Esophagus muscularis mucosa (tissue), 4 donors: ENCODE results near the gene HCFC2. TPM values are rescaled to one million over a fixed set of nuclear protein-coding genes. Genes with fewer than 3 reads are reported as not detected.

Source experiments
- DNase-seq: peaks from one replicate; pipeline ENCODE4 v3.0.0-alpha.2; 2017; ENCODE audit errors: extremely low spot score
- H3K27ac ChIP-seq, 4 donors: fragments of 200-600 bp; sonication (generic); replicated peaks in 1 of 4; 1 replicate in 3 of 4; 2 replicates in 1 of 4; pipeline ENCODE4 v1.5.1; 2016 to 2019; ENCODE audit warnings: mild to moderate bottlenecking in 1 of 4
- H3K27me3 ChIP-seq, 4 donors: fragments of 200-600 bp; sonication (generic); one replicate each; pipeline versions ENCODE4 v1.5.1 to v1.6.0; 2016 to 2019
- H3K36me3 ChIP-seq, 4 donors: fragments of 200-600 bp; sonication (generic); one replicate each; pipeline ENCODE4 v1.5.1; 2016 to 2019
- H3K4me1 ChIP-seq, 4 donors: fragments of 200-600 bp; sonication (generic); one replicate each; pipeline ENCODE4 v1.5.1; 2016 to 2019
- H3K4me3 ChIP-seq, 4 donors: fragments of 200-600 bp; sonication (generic); 1 replicate in 2 of 4; 2 replicates in 2 of 4; pipeline ENCODE4 v1.5.1; 2016 to 2019; ENCODE audit warnings: mild to moderate bottlenecking in 4 of 4, moderate library complexity in 1 of 4
- H3K9me3 ChIP-seq, 4 donors: fragments of 200-600 bp; sonication (generic); 1 replicate in 3 of 4; 2 replicates in 1 of 4; pipeline ENCODE4 v1.5.1; 2016 to 2019
- EP300 ChIP-seq: sonication (generic); formaldehyde crosslinking; IDR thresholded peaks from one replicate; pipeline ENCODE4 v1.6.1; 2017; ENCODE audit warnings: antibody characterized with exemption
- POLR2A ChIP-seq: fragments of 450-650 bp; IDR thresholded peaks from one replicate; pipeline ENCODE4 v1.6.1; 2017; ENCODE audit warnings: antibody characterized with exemption, moderate library complexity, mild to moderate bottlenecking, low read depth
- POLR2AphosphoS5 ChIP-seq, 2 donors: sonication (generic); formaldehyde crosslinking; IDR thresholded peaks; one replicate each; pipeline ENCODE4 v1.6.1; 2017; ENCODE audit warnings: antibody characterized with exemption in 2 of 2
- WGBS: methylation state at CpG from one replicate; pipeline ENCODE4 v1.1.5; 2018; 5-methylcytosine and 5-hydroxymethylcytosine counted together
- intact Hi-C: fragments of 100-400 bp; cut with DNase I; formaldehyde crosslinking; loops from one replicate; pipeline ENCODE4 v1.15.1; 2023
- total RNA-seq, 4 donors: library from RNA; depleted of rRNA; stranded (reverse); fragments of >200 nt; gene quantifications; one replicate each; pipeline versions ENCODE4 v1.1.0 to v1.2.1, GENCODE V29; 2016
- TF ChIP-seq, protein P1 (sequence below), 3 experiments: fragments of 200-600 bp in 2 of 3; fragments of 450-650 bp in 1 of 3; sonication (generic) in 2 of 3; IDR thresholded peaks; one replicate each; pipeline ENCODE4 v1.5.1; 2017 to 2019; ENCODE audit warnings: antibody characterized with exemption in 3 of 3, mild to moderate bottlenecking in 2 of 3, moderate library complexity in 1 of 3

Gene HCFC2
- total RNA-seq, 4 donors from 2014 or later: 22.9 to 37.0 (median 29.5) TPM

DNA sequence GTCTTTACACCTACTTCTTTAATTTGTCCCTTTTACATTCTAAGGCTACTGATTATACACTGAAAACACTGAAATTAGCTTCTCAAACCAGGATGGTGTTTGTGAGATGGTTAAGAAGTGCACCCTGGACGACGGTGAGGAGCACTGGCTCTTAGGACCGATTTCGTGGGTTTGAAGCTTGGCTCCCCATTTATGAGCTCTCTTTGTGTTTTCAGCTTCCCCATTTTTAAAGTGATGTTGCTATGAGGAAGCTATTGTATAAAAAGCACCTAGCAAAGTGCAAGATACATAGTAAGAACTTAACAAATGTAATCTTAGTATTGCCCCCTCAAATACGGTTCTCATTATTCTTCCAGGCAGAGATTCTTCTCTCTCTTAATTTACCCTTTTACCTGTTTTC, 69.0 kb downstream of the HCFC2 start:
- TF ChIP-seq, protein P1, sequence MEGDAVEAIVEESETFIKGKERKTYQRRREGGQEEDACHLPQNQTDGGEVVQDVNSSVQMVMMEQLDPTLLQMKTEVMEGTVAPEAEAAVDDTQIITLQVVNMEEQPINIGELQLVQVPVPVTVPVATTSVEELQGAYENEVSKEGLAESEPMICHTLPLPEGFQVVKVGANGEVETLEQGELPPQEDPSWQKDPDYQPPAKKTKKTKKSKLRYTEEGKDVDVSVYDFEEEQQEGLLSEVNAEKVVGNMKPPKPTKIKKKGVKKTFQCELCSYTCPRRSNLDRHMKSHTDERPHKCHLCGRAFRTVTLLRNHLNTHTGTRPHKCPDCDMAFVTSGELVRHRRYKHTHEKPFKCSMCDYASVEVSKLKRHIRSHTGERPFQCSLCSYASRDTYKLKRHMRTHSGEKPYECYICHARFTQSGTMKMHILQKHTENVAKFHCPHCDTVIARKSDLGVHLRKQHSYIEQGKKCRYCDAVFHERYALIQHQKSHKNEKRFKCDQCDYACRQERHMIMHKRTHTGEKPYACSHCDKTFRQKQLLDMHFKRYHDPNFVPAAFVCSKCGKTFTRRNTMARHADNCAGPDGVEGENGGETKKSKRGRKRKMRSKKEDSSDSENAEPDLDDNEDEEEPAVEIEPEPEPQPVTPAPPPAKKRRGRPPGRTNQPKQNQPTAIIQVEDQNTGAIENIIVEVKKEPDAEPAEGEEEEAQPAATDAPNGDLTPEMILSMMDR (IDR thresholded peaks at IDR 0.05): no peak
- TF ChIP-seq EP300: no peak
- TF ChIP-seq POLR2AphosphoS5 (IDR thresholded peaks at IDR 0.05): no peak
- TF ChIP-seq POLR2A: no peak
- intact Hi-C loops: loop anchor here (10.0 kb wide), 1 partner anchor 81 kb away; the partner anchor contains the start of gene TXNRD1
- Histone ChIP-seq H3K27ac (peak overlapping the region in 1 of 4 donors; percentile 57), H3K27me3 (no peaks in the 10 kb centered on the region), H3K36me3 (peaks cover 0 to 43% (median 23%) of the 10 kb centered on the region in 4 donors), H3K4me1 (peaks cover 39 to 89% (median 83%) of the 10 kb centered on the region in 4 donors), H3K4me3 (no peak overlapping the region), H3K9me3 (no peaks in the 10 kb centered on the region)
- no peak for DNase-seq
- 75% methylated on average over 5 of the region's 5 CpGs for WGBS

GRCh38 chr12:104133866-104134265, 69.5 kb downstream of the HCFC2 start:
- peaks cover 44 to 89% (median 87%) of the 10 kb centered on the region in 4 donors for H3K4me1 ChIP-seq
- 86% methylated on average over 1 of the region's 1 CpG for WGBS
- intact Hi-C loops: loop anchor here (10.0 kb wide), 1 partner anchor 81 kb away; the partner anchor contains the start of gene TXNRD1
- TF ChIP-seq, protein P1 (IDR thresholded peaks at IDR 0.05): no peak
- TF ChIP-seq POLR2A (no peak), POLR2AphosphoS5 (IDR thresholded peaks at IDR 0.05) (no peak), EP300 (no peak)
- no peak for DNase-seq
- no peaks in the 10 kb centered on the region for H3K27me3 ChIP-seq
- no peaks in the 10 kb centered on the region for H3K9me3 ChIP-seq
- peak overlapping the region in 1 of 4 donors; percentile 7 for H3K27ac ChIP-seq
- peaks cover 0 to 38% (median 21%) of the 10 kb centered on the region in 4 donors for H3K36me3 ChIP-seq
- no peak overlapping the region for H3K4me3 ChIP-seq

- TF ChIP-seq, protein P1 (IDR thresholded peaks at IDR 0.05): no peak
- TF ChIP-seq EP300 (no peak), POLR2A (no peak), POLR2AphosphoS5 (IDR thresholded peaks at IDR 0.05) (no peak)
- H3K9me3 ChIP-seq: no peaks in the 10 kb centered on the region
- H3K27ac ChIP-seq: peak overlapping the region in 1 of 4 donors; percentile 7
- 96% methylated on average over 1 of the region's 1 CpG for WGBS
- intact Hi-C loops: loop anchor here (10.0 kb wide), 1 partner anchor 80 kb away; the partner anchor contains the start of gene TXNRD1
- DNase-seq: no peak
- H3K4me3 ChIP-seq: no peak overlapping the region
- H3K36me3 ChIP-seq: peaks cover 0 to 28% (median 17%) of the 10 kb centered on the region in 4 donors
- H3K4me1 ChIP-seq: peaks cover 46 to 85% (median 83%) of the 10 kb centered on the region in 4 donors
- no peaks in the 10 kb centered on the region for H3K27me3 ChIP-seq
Observed at GRCh38 chr12:104134882-104135281, 70.6 kb downstream of the HCFC2 start.

DNA sequence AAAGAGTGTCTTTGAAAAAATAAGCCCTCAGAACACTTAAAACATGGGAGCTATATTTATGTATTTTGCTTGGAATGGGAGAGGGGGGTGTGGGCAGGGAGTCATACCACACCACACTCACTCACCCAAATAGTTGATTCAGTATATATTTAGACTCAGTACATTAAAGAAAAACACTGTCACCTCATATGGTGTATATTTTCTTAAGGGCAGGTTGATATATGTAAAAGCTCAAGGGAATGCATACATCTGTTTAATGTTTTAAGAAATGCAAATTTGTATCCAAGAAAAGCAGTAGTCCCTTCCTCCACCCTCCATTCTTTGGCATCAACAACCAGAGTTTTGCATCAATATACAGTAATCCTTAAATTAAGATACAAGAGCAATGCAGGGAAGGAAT, 72.2 kb downstream of the HCFC2 start:
- no peaks in the 10 kb centered on the region for H3K27me3 ChIP-seq
- intact Hi-C loops: loop anchor here (10.0 kb wide), 1 partner anchor 78 kb away; the partner anchor contains the start of gene TXNRD1
- H3K4me1 ChIP-seq: peaks cover 35 to 68% (median 66%) of the 10 kb centered on the region in 4 donors
- peaks cover 0 to 23% (median 15%) of the 10 kb centered on the region in 4 donors for H3K36me3 ChIP-seq
- H3K9me3 ChIP-seq: no peaks in the 10 kb centered on the region
- peak overlapping the region; percentile 78 to 86 (median 84) for H3K4me3 ChIP-seq
- peak overlapping the region; percentile 88 to 97 (median 95) for H3K27ac ChIP-seq
- no peak for TF ChIP-seq POLR2AphosphoS5 (IDR thresholded peaks at IDR 0.05)
- no peak for TF ChIP-seq POLR2A
- TF ChIP-seq EP300: no peak
- TF ChIP-seq, protein P1 (IDR thresholded peaks at IDR 0.05): no peak
- no peak for DNase-seq
